IPS-15b (cell line): ENCODE results near the gene ZNF740.

Experiments
- H3K27me3 ChIP-seq: one replicate; pipeline ENCODE4 v1.6.1; 2013; ENCODE audit warnings: low read length; ENCODE audit not compliant: control insufficient read depth, insufficient read depth
- H3K36me3 ChIP-seq: one replicate; pipeline ENCODE4 v1.6.1; 2013; ENCODE audit warnings: low read length; ENCODE audit not compliant: control insufficient read depth, insufficient read depth
- H3K4me1 ChIP-seq: one replicate; pipeline ENCODE4 v1.6.1; 2013; ENCODE audit warnings: mild to moderate bottlenecking, low read length; ENCODE audit not compliant: control insufficient read depth, insufficient read depth
- H3K4me3 ChIP-seq: one replicate; pipeline ENCODE4 v1.5.1; 2013; ENCODE audit warnings: low read depth, low read length
- H3K9ac ChIP-seq: one replicate; pipeline ENCODE4 v1.6.1; 2013; ENCODE audit warnings: low read depth, mild to moderate bottlenecking, low read length
- H3K9me3 ChIP-seq: one replicate; pipeline ENCODE4 v1.6.1; 2013; ENCODE audit warnings: mild to moderate bottlenecking, low read length; ENCODE audit not compliant: control insufficient read depth, insufficient read depth

ZNF740 gene

GRCh38 chr12:53180220-53180930 is at the start of gene ZNF740, which contains the start of gene CSAD:
TSS of gene ZNF740 (plus strand) at chr12:53180722. CDS start at chr12:53181984, 1,262 bp downstream.
TSS of gene CSAD (minus strand) at chr12:53180925. CDS start at chr12:53173470, 7,455 bp downstream.
- H3K4me1 ChIP-seq, result peaks cover 7% of the 10 kb centered on the region
- H3K9ac ChIP-seq, result peak within 1 kb of the TSS; percentile 79

GRCh38 chr12:53131844-53132243 is 48.7 kb upstream of the ZNF740 start:
- Histone ChIP-seq H3K27me3 (peaks cover 4% of the 10 kb centered on the region), H3K9me3 (no peaks in the 10 kb centered on the region), H3K4me1 (no peaks in the 10 kb centered on the region), H3K9ac (no peak overlapping the region), H3K36me3 (no peaks in the 10 kb centered on the region), H3K4me3 (no peak overlapping the region)

More at GRCh38 chr12:53180220-53180930, at the start of gene ZNF740, which contains the start of gene CSAD:
- peak within 1 kb of the TSS; percentile 90 for H3K4me3 ChIP-seq
- peaks cover 9% of the 10 kb centered on the region for H3K36me3 ChIP-seq
- H3K27me3 ChIP-seq, result peaks cover 41% of the 10 kb centered on the region
- no peaks in the 10 kb centered on the region for H3K9me3 ChIP-seq

GRCh38 chr12:53133722-53134121 is 46.8 kb upstream of the ZNF740 start:
- H3K9me3 ChIP-seq, result no peaks in the 10 kb centered on the region
- no peak overlapping the region for H3K9ac ChIP-seq
- no peaks in the 10 kb centered on the region for H3K36me3 ChIP-seq
- H3K4me3 ChIP-seq, result no peak overlapping the region
- peaks cover 4% of the 10 kb centered on the region for H3K27me3 ChIP-seq
- no peaks in the 10 kb centered on the region for H3K4me1 ChIP-seq

- no peak overlapping the region for H3K4me3 ChIP-seq
- no peaks in the 10 kb centered on the region for H3K4me1 ChIP-seq
- H3K27me3 ChIP-seq, result no peaks in the 10 kb centered on the region
- H3K9ac ChIP-seq, result no peak overlapping the region
- no peaks in the 10 kb centered on the region for H3K36me3 ChIP-seq
- H3K9me3 ChIP-seq, result peaks cover 2% of the 10 kb centered on the region
Measured at GRCh38 chr12:53143355-53143754, 37.2 kb upstream of the ZNF740 start.

- Histone ChIP-seq H3K36me3 (no peaks in the 10 kb centered on the region), H3K9me3 (no peaks in the 10 kb centered on the region), H3K4me1 (no peaks in the 10 kb centered on the region), H3K27me3 (no peaks in the 10 kb centered on the region), H3K4me3 (no peak overlapping the region), H3K9ac (no peak overlapping the region)
Measured at GRCh38 chr12:53145383-53146260, 34.9 kb upstream of the ZNF740 start.

GRCh38 chr12:53147181-53147580 is 33.3 kb upstream of the ZNF740 start:
- Histone ChIP-seq H3K9me3 (no peaks in the 10 kb centered on the region), H3K4me1 (no peaks in the 10 kb centered on the region), H3K36me3 (no peaks in the 10 kb centered on the region), H3K27me3 (peaks cover 2% of the 10 kb centered on the region), H3K4me3 (no peak overlapping the region), H3K9ac (no peak overlapping the region)

GRCh38 chr12:53147653-53148052 is 32.9 kb upstream of the ZNF740 start:
- Histone ChIP-seq H3K9ac (no peak overlapping the region), H3K36me3 (no peaks in the 10 kb centered on the region), H3K4me3 (no peak overlapping the region), H3K9me3 (no peaks in the 10 kb centered on the region), H3K4me1 (no peaks in the 10 kb centered on the region), H3K27me3 (peaks cover 2% of the 10 kb centered on the region)

- Histone ChIP-seq H3K9me3 (no peaks in the 10 kb centered on the region), H3K4me1 (no peaks in the 10 kb centered on the region), H3K9ac (no peak overlapping the region), H3K4me3 (no peak overlapping the region), H3K27me3 (peaks cover 13% of the 10 kb centered on the region), H3K36me3 (no peaks in the 10 kb centered on the region)
Measured at GRCh38 chr12:53151039-53151438, 29.5 kb upstream of the ZNF740 start.

GRCh38 chr12:53152390-53152789 is 28.1 kb upstream of the ZNF740 start:
- no peaks in the 10 kb centered on the region for H3K9me3 ChIP-seq
- no peaks in the 10 kb centered on the region for H3K4me1 ChIP-seq
- H3K36me3 ChIP-seq, result no peaks in the 10 kb centered on the region
- H3K4me3 ChIP-seq, result no peak overlapping the region
- peaks cover 13% of the 10 kb centered on the region for H3K27me3 ChIP-seq
- H3K9ac ChIP-seq, result no peak overlapping the region

GRCh38 chr12:53159195-53159839 is 21.2 kb upstream of the ZNF740 start:
- Histone ChIP-seq H3K27me3 (peaks cover 41% of the 10 kb centered on the region), H3K9me3 (no peaks in the 10 kb centered on the region), H3K4me3 (peak overlapping the region; percentile 31), H3K9ac (no peak overlapping the region), H3K36me3 (no peaks in the 10 kb centered on the region), H3K4me1 (no peaks in the 10 kb centered on the region)

GRCh38 chr12:53160000-53160399 is 20.5 kb upstream of the ZNF740 start:
- H3K9ac ChIP-seq, result no peak overlapping the region

More at GRCh38 chr12:53160000-53160399, 20.5 kb upstream of the ZNF740 start:
- Histone ChIP-seq H3K36me3 (no peaks in the 10 kb centered on the region), H3K4me1 (no peaks in the 10 kb centered on the region), H3K9me3 (no peaks in the 10 kb centered on the region), H3K4me3 (peak overlapping the region; percentile 24), H3K27me3 (peaks cover 41% of the 10 kb centered on the region)
